HepG2 (cell line): ENCODE results near the gene MRPL50. TPM values are rescaled to one million over a fixed set of nuclear protein-coding genes. Genes with fewer than 3 reads are reported as not detected.

ENCODE experiments used
- ASH2L ChIP-seq: fragments of 300-600, 200-600 bp; sonication (generic); IDR thresholded peaks from 2 replicates; pipeline ENCODE4 v1.7.0; 2017; ENCODE audit warnings: low read depth, mild to moderate bottlenecking, moderate library complexity, mixed read lengths, low read length; ENCODE audit not compliant: insufficient read length
- FOXA1 ChIP-seq, 2 experiments: fragments of 450-650 bp in 1 of 2; sonication (generic) in 1 of 2; formaldehyde crosslinking in 1 of 2; IDR thresholded peaks; 2 replicates each; pipeline versions ENCODE4 v1.4.0 to v1.6.1; 2016 to 2020; ENCODE audit warnings: missing genetic modification reagents in 1 of 2
- FOXA3 ChIP-seq: IDR thresholded peaks from 2 replicates; pipeline ENCODE4 v1.6.1; 2016; ENCODE audit warnings: missing genetic modification reagents, missing compliant biosample characterization
- GFI1 ChIP-seq: sonication (generic); formaldehyde crosslinking; IDR thresholded peaks from 2 replicates; pipeline ENCODE4 v1.5.0; 2020; ENCODE audit warnings: missing genetic modification reagents, mild to moderate bottlenecking, borderline replicate concordance
- HMG20A ChIP-seq: IDR thresholded peaks from 2 replicates; pipeline ENCODE4 v1.6.1; 2016; ENCODE audit warnings: borderline replicate concordance
- PHB2 ChIP-seq: fragments of 450-650 bp; IDR thresholded peaks from 2 replicates; pipeline ENCODE4 v1.6.1; 2018; ENCODE audit not compliant: partially characterized antibody
- PPARG ChIP-seq: conservative IDR thresholded peaks from 2 replicates; pipeline ENCODE4 v1.6.1; 2016; ENCODE audit warnings: missing biosample characterization, missing genetic modification reagents
- RARA ChIP-seq: IDR thresholded peaks from 2 replicates; pipeline ENCODE4 v1.6.1; 2016; ENCODE audit warnings: missing genetic modification reagents, missing compliant biosample characterization
- RXRB ChIP-seq: IDR thresholded peaks from 2 replicates; pipeline ENCODE4 v1.6.1; 2016; ENCODE audit warnings: borderline replicate concordance, missing genetic modification reagents, missing compliant biosample characterization
- SOX13 ChIP-seq, 3 experiments: fragments of 450-650 bp in 1 of 3; sonication (generic) in 1 of 3; formaldehyde crosslinking in 1 of 3; IDR thresholded peaks in 2 of 3; conservative IDR thresholded peaks in 1 of 3; 2 replicates each; pipeline versions ENCODE4 v1.5.0 to v1.6.1; 2016 to 2020; ENCODE audit warnings: antibody characterized with exemption in 1 of 3, mild to moderate bottlenecking in 1 of 3, missing compliant biosample characterization in 1 of 3, missing genetic modification reagents in 1 of 3, moderate library complexity in 1 of 3
- SOX5 ChIP-seq: IDR thresholded peaks from 2 replicates; pipeline ENCODE4 v1.6.1; 2016; ENCODE audit warnings: borderline replicate concordance
- SOX6 ChIP-seq, 2 experiments: fragments of 450-650 bp in 1 of 2; sonication (generic) in 1 of 2; formaldehyde crosslinking in 1 of 2; IDR thresholded peaks; 2 replicates each; pipeline versions ENCODE4 v1.4.0 to v1.6.1; 2017 to 2020; ENCODE audit warnings: antibody characterized with exemption in 1 of 2, mild to moderate bottlenecking in 1 of 2, missing genetic modification reagents in 1 of 2
- TCF7L2 ChIP-seq: IDR thresholded peaks from 2 replicates; pipeline ENCODE4 v1.6.1; 2011; ENCODE audit warnings: mild to moderate bottlenecking, low read depth, low read length, moderate library complexity
- ZEB1 ChIP-seq: IDR thresholded peaks from 2 replicates; pipeline ENCODE4 v1.6.1; 2012; ENCODE audit warnings: mild to moderate bottlenecking, low read depth, inconsistent platforms; ENCODE audit not compliant: insufficient replicate concordance
- ZMYM4 ChIP-seq: sonication (generic); formaldehyde crosslinking; IDR thresholded peaks from 2 replicates; pipeline ENCODE4 v1.8.1; 2023; ENCODE audit warnings: mild to moderate bottlenecking, missing genetic modification reagents
- ZNF20 ChIP-seq: sonication (generic); formaldehyde crosslinking; IDR thresholded peaks from 2 replicates; pipeline ENCODE4 v1.4.0; 2020; ENCODE audit warnings: mild to moderate bottlenecking, moderate library complexity, missing genetic modification reagents
- ZNF510 ChIP-seq: sonication (generic); formaldehyde crosslinking; IDR thresholded peaks from 2 replicates; pipeline ENCODE4 v1.4.0; 2020; ENCODE audit warnings: low read depth, mild to moderate bottlenecking, missing genetic modification reagents
- ZNF556 ChIP-seq: sonication (generic); formaldehyde crosslinking; IDR thresholded peaks from 2 replicates; pipeline ENCODE4 v1.4.0; 2020; ENCODE audit warnings: mild to moderate bottlenecking, missing genetic modification reagents, borderline replicate concordance
- ZNF644 ChIP-seq: IDR thresholded peaks from 2 replicates; pipeline ENCODE4 v1.6.1; 2016; ENCODE audit warnings: low read depth
- polyA plus RNA-seq, 8 experiments: library from polyadenylated mRNA; depleted of rRNA in 3 of 8; stranded (reverse) in 7 of 8; unstranded in 1 of 8; fragments of >200 nt; fragmentation: Illumina TruSeq in 4 of 8; extraction: Trizol in 4 of 8; gene quantifications; 2 replicates each; pipeline versions ENCODE4 v1.2.1 to v1.2.3, GENCODE V29; 2011 to 2016; ENCODE audit warnings: low read depth in 4 of 8, missing spikeins in 1 of 8, mixed read lengths in 1 of 8; ENCODE audit not compliant: insufficient read depth in 1 of 8
- total RNA-seq, 5 experiments: library from RNA; depleted of rRNA; stranded (reverse); fragments of >200 nt; fragmentation: Illumina TruSeq; extraction: Trizol; gene quantifications; 2 replicates each; pipeline ENCODE4 v1.2.3, GENCODE V29; 2016; ENCODE audit warnings: low read depth in 1 of 5
- TF ChIP-seq, protein P1 (sequence below): IDR thresholded peaks from 2 replicates; pipeline ENCODE4 v1.6.1; 2018; ENCODE audit warnings: missing genetic modification reagents, mild to moderate bottlenecking, missing compliant biosample characterization
- TF ChIP-seq, protein P2 (sequence below), 2 experiments: sonication (generic) in 1 of 2; formaldehyde crosslinking in 1 of 2; IDR thresholded peaks; 2 replicates each; pipeline versions ENCODE4 v1.4.0 to v1.6.1; 2018 to 2020; ENCODE audit warnings: missing genetic modification reagents in 2 of 2, borderline replicate concordance in 1 of 2, low read depth in 1 of 2, mild to moderate bottlenecking in 1 of 2, missing biosample characterization in 1 of 2
- TF ChIP-seq, protein P3 (sequence below): sonication (generic); formaldehyde crosslinking; IDR thresholded peaks from 2 replicates; pipeline ENCODE4 v1.4.0; 2020; ENCODE audit warnings: low read depth, mild to moderate bottlenecking, missing genetic modification reagents
- TF ChIP-seq, protein P4 (sequence below): IDR thresholded peaks from 2 replicates; pipeline ENCODE4 v1.6.1; 2012; ENCODE audit warnings: low read depth, low read length, improper control_type of control experiment

MRPL50 gene
- total and polyA plus RNA-seq, 2 of the 13 experiments (the other 11 are each of a cell fraction or from before 2014, with no cell fraction given): 37.1 to 70.0 TPM

DNA sequence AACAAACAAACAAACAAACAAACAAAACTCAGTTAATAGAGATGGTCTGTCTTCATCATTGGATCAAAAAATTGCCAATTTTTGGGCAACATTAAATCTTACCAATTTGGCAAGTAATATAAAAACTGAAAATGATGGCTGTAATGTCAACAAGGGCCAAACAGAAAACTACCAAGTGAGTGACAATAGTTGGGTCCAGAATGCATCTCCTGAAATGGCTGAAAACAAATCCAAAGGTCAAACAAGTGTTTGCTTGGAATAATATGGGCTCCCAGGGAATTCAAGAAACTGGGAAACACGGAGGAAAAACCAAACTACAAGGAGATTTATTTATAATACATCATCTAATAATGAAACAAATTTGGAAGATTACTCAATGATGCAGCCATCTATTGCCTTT lies 38.7 kb downstream of the MRPL50 start (continued):
- TF ChIP-seq ZNF644 (CRISPR knock-in tag) (0 out of 2 replicates have a peak, but pooled peaks have one; percentile 52), RARA (CRISPR knock-in tag) (0 out of 2 replicates have a peak, but pooled peaks have one; percentile 7), PPARG (CRISPR knock-in tag) (peak; percentile 19; the same call in 1 of the 2 replicates), ASH2L (no peak), ZNF510 (CRISPR knock-in tag) (no peak), SOX5 (CRISPR knock-in tag) (peak; percentile 26; the same call in 1 of the 2 replicates), PHB2 (no peak), ZEB1 (no peak), ZNF556 (CRISPR knock-in tag) (no peak), FOXA3 (CRISPR knock-in tag) (peak; percentile 82), RXRB (CRISPR knock-in tag) (peak; percentile 34; the same call in 1 of the 2 replicates), SOX6 (IDR thresholded peaks at IDR 0.05) (no peak), SOX6 (CRISPR knock-in tag; IDR thresholded peaks at IDR 0.05) (peak; percentile 31; the same call in 1 of the 2 replicates), TCF7L2 (no peak), FOXA1 (IDR thresholded peaks at IDR 0.05) (no peak), FOXA1 (CRISPR knock-in tag; IDR thresholded peaks at IDR 0.05) (peak; percentile 70), HMG20A (CRISPR knock-in tag) (peak; percentile 13; the same call in 1 of the 2 replicates), ZMYM4 (CRISPR knock-in tag) (0 out of 2 replicates have a peak, but pooled peaks have one; percentile 25), ZNF20 (no peak), SOX13 (IDR thresholded peaks at IDR 0.05) (no peak), SOX13 (CRISPR knock-in tag; conservative IDR thresholded peaks at IDR 0.05 in 1 of 2, IDR thresholded peaks at IDR 0.05 in 1 of 2) (peak in 1 of 2 experiments; percentile 53; a peak in 1 of 4 replicates), GFI1 (no peak)
- TF ChIP-seq, protein P1, sequence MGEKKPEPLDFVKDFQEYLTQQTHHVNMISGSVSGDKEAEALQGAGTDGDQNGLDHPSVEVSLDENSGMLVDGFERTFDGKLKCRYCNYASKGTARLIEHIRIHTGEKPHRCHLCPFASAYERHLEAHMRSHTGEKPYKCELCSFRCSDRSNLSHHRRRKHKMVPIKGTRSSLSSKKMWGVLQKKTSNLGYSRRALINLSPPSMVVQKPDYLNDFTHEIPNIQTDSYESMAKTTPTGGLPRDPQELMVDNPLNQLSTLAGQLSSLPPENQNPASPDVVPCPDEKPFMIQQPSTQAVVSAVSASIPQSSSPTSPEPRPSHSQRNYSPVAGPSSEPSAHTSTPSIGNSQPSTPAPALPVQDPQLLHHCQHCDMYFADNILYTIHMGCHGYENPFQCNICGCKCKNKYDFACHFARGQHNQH: no peak
- TF ChIP-seq, protein P2, sequence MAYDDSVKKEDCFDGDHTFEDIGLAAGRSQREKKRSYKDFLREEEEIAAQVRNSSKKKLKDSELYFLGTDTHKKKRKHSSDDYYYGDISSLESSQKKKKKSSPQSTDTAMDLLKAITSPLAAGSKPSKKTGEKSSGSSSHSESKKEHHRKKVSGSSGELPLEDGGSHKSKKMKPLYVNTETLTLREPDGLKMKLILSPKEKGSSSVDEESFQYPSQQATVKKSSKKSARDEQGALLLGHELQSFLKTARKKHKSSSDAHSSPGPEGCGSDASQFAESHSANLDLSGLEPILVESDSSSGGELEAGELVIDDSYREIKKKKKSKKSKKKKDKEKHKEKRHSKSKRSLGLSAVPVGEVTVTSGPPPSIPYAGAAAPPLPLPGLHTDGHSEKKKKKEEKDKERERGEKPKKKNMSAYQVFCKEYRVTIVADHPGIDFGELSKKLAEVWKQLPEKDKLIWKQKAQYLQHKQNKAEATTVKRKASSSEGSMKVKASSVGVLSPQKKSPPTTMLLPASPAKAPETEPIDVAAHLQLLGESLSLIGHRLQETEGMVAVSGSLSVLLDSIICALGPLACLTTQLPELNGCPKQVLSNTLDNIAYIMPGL (CRISPR knock-in tag; IDR thresholded peaks at IDR 0.05; ENCODE audit: borderline replicate concordance in 1 of 2, low read depth in 1 of 2): no peak
- TF ChIP-seq, protein P3, sequence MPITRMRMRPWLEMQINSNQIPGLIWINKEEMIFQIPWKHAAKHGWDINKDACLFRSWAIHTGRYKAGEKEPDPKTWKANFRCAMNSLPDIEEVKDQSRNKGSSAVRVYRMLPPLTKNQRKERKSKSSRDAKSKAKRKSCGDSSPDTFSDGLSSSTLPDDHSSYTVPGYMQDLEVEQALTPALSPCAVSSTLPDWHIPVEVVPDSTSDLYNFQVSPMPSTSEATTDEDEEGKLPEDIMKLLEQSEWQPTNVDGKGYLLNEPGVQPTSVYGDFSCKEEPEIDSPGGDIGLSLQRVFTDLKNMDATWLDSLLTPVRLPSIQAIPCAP (CRISPR knock-in tag): no peak
- TF ChIP-seq, protein P4, sequence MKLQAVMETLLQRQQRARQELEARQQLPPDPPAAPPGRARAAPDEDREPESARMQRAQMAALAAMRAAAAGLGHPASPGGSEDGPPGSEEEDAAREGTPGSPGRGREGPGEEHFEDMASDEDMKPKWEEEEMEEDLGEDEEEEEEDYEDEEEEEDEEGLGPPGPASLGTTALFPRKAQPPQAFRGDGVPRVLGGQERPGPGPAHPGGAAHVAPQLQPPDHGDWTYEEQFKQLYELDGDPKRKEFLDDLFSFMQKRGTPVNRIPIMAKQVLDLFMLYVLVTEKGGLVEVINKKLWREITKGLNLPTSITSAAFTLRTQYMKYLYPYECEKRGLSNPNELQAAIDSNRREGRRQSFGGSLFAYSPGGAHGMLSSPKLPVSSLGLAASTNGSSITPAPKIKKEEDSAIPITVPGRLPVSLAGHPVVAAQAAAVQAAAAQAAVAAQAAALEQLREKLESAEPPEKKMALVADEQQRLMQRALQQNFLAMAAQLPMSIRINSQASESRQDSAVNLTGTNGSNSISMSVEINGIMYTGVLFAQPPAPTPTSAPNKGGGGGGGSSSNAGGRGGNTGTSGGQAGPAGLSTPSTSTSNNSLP: peak; percentile 35; the same call in 1 of the 2 replicates
